Stromal cell of bone marrow (primary cell): ENCODE data around the gene LILRA2.
"Not testable (repeated sequence)": the region's sequence is repeated elsewhere in the genome, so short reads cannot be mapped to it uniquely, and the experiment has no call there.

Source experiments
- DNase-seq: peaks from one replicate; pipeline ENCODE4 v3.0.0-alpha.2; 2012; ENCODE audit warnings: low read depth

LILRA2 gene

DNA sequence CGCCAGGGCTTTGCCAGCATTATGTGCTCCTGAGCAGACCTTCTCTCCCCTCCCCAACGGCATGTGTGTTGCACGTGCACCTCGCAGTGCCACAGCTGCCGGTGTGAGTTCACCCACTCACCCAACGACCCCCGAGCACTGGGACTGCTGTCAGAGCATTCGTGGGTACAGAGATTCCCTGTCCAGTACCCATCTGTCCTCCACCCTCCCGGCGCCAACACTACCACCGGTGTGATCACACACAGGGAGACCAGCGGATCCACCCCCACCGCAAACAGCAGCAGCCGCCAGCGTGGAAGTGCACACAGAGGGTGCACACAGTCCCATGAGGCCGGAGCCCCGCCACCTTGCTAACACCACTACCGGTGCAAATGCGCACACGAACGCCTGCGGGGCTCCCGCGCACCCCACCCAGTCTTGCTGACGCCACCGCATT, 35.8 kb downstream of the LILRA2 start:
- no peak for DNase-seq

DNA sequence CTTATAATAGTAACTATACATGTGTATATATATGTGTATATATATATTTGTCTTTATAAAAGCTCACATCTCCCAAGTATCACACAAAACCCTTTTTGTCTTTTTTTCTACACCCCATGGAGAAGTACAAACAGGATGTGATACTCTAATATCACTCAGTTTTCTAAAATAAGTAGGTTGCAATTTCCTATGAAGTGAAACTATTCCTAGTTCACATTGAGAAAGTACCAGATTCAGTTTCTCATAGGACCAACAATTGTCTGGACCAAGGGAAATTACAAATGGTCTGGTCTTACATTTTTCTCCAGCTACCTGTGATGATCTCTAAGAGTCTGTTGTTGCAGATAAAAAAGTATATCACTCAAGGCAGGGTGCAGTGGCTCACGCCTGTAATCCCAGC, 38.8 kb downstream of the LILRA2 start:
- DNase-seq, result no peak

DNA sequence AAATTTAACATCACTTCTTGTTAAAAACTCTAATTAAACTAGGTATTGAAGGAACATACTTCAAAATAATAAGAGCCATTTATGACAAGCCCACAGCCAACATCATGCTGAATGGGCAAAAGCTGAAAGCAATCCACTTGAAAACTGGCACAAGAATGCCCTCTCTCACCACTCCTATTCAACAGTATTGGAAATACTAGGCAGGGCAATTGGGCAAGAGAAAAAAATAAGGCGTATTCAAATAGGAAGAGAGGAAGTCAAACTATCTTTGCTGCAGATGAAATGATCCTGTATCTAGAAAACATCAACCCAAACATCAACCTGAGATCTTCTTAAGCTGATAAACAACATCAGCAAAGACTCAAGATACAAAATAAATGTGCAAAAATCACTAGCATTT, 41.1 kb downstream of the LILRA2 start:
- DNase-seq, result no peak

DNA sequence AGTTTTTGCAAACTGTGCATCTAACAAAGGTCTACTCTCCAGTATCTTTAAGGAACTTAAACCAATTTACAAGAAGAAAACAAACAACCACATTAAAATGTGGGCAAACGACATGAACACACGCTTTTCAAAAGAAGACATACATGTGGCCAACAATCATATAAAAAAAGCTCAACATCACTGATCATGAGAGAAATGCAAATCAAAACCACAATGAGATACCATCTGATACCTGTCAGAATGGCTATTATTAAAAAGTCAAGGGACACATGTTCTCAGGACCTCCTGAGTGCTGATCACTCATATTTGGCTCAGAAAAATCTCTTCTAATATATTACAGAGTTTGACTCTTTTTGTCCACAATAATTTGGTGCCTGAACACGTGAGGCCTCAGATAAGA, 42.5 kb downstream of the LILRA2 start:
- no peak for DNase-seq

DNA sequence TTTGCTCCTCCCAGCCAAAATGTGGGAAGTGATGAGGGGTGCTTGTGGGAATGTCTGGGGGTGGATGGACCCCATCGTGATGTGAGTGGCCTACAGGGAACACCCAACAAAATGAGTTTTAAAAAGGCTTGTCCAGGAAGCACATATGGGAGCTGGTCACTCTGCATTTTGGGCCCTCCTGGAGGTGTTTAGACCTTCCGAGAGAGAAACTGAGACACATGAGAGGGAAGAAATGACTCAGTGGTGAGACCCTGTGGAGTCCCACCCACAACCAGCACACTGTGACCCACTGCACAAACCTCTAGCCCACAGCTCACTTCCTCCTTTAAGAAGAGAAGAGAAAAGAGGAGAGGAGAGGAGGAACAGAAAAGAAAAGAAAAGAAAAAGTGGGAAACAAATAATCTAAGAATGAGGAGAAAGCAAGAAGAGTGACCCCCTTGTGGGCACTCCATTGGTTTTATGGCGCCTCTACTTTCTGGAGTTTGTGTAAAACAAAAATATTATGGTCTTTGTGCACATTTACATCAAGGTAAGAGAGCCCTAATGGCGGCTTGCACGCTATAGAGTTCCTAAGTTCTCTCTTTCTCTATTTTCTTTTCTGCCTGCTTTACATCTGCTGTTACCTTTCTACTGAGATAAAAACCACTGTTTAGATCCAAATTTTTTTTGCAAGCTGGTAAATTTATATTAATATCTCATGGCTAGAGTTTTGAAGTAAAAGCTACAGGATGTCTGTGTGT, 43.4 kb downstream of the LILRA2 start:
- no peak for DNase-seq

DNA sequence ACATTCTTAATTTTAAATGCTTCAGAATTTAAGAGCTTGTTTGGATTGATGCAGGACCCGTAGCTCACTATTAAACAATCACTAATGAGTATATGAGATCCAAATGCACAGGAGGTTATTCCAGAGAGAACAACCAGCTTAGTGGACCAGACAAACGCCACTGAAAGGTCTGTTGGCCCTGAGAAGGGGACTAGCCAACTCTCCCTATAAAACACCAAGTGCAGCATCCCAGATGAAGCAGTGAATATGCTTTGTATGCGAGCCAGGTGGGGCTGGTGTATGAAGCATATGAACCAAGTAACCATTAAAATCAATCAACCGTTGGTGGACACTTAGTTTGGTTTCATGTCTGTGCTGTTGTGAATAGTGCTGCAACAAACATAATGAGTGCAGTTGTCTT, 46.9 kb downstream of the LILRA2 start:
- no peak for DNase-seq

DNA sequence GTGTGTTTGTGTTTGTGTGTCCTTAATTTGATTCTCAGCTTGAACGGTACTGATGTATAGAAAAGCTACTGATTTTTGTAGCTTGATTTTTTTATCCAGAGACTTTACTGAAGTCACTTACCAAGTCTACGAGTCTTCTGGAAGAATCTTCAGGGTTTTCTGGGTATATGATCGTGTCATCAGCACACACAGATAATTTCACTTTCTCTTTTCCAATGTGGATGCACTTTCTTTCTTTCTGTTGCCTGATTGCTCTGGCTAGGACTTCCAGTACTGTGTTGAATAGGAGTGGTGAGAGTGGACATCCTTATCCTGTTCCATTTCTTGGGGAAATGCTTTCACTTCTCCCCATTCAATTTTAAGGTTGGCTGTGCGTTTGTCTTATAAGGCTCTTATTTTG, 48.8 kb downstream of the LILRA2 start:
- DNase-seq, result no peak

DNA sequence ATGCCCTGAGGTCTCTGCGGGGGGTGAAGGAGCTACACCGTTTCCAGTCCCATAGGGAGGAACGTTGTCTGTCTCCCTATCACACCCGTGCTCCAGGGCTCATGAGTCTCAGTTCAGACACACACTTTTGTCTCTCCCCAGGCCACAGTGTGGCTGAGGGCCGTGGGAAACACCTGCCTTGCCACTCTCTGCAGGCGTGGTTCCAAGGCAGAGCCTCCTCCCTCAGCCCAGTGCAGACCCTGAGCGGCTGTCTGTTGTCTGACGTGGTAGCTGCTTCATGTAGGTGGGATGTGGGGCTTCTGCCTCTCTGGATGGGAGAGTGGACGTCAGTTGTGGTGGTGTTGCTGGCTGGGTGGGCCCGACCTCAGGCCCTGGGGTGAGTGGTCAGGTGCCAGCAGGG, 50.6 kb downstream of the LILRA2 start:
- DNase-seq, result not testable (repeated sequence)

DNA sequence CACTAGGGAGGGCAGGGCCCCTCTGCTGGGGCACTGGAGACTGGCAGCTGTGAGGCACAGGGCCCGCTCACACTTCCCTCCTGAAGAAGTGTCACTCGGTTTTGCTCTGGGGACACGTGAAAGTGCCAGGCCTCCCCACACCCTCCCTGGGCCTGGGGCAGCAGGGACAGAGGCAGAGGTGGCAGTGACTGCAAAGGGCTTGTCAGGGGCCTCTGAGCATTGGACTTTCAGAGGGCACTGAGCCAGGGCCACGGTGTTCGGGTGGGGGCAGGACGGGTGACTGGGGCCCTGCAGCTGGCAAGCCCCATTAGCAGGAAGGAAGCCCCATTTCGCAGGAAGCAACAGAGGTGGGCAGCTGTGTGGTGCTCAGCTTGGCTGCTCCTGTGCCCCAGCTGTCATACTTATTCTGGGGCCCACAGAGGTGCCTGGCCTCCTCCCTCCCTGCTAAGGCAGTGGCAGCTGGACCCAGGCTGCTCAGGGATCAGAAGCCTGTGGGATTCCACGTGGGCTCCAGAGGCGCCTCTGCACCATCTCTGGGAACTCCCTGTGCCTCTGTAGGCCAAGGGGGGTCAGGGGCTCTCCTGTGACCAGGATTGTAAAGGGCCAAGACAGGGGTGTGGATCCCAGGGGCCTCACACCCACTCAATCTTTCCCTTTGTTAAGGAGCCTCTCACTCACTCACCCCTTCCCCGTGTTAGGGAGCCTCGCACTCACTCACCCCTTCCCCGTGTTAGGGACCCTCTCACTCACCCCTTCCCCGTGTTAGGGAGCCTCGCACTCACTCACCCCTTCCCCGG, 51.5 kb downstream of the LILRA2 start:
- DNase-seq, result not testable (repeated sequence)

DNA sequence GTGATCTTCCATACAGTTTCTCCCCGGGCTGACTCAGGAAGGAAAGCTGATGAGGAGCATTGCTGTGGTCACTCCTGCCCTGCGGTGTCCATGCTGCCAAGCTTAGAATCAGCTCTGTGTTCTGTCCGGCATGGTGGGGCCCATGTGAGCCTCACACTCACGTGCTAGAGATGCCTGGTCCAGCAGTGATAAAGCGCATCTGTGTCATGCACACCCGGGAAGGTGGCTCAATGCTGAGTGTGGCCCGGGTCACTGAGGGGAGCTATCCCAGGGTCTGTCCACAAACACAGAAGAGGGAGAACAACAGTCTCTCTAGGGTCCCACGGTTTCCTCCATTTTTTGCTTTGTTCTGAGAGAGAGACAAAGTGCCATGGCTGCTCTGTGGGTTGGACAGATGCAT, 53.2 kb downstream of the LILRA2 start:
- no peak for DNase-seq

DNA sequence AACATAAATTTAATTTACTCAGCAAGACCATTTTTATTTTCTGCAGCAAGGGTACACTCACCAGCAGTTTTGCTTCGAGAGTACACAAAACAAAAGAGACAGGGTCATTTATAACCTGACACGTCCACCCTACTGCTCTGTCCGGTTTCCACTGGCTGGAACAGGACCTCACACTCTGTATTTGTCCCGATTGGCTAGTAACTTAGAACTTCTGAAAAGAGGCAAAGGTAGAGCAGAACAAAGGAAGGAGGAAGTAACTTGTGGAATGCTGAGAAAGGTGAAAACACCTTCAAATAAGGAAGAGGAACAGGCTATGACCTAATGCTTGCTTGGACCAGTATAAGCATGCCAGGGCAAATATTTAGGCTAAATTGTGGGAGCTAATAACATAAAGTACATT, 54.3 kb downstream of the LILRA2 start:
- DNase-seq, result not testable (repeated sequence)

DNA sequence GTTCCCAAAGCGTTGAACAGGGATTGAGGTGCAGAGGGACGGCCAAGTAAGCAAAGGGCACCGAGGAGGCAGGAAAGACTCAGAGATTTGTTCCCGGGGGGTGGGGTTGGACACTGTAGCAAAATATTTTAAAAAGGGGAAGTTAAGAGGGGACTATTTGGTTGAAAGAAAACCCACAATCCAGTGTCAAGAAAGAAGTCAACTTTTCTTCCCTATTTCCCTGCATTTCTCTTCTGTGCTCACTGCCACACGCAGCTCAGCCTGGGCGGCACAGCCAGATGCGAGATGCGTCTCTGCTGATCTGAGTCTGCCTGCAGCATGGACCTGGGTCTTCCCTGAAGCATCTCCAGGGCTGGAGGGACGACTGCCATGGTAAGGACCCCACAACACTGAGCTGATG, 56.7 kb downstream of the LILRA2 start, which contains the start of gene LILRB1:
Gene LILRB1 (plus strand): TSS at position 223 of the 400 bp plus-strand sequence. CDS start 590 bp downstream, outside the sequence.
- not testable (repeated sequence) for DNase-seq

DNA sequence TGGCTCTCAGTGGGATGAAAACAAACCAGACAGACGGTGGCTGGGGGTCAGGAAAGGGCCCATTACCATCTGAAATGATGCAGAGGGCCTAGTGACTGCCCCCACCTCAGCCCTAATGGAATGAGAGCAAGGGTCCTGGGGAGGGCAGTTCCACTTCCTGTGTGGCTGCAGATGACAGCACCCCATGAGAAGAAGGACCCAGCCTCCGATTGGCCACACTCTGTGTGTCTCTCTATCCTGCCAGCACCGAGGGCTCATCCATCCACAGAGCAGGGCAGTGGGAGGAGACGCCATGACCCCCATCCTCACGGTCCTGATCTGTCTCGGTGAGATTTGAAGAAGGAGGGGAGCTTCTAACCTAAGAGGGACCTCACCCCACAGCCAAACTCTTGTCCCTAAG, 57.2 kb downstream of the LILRA2 start:
- no peak for DNase-seq

DNA sequence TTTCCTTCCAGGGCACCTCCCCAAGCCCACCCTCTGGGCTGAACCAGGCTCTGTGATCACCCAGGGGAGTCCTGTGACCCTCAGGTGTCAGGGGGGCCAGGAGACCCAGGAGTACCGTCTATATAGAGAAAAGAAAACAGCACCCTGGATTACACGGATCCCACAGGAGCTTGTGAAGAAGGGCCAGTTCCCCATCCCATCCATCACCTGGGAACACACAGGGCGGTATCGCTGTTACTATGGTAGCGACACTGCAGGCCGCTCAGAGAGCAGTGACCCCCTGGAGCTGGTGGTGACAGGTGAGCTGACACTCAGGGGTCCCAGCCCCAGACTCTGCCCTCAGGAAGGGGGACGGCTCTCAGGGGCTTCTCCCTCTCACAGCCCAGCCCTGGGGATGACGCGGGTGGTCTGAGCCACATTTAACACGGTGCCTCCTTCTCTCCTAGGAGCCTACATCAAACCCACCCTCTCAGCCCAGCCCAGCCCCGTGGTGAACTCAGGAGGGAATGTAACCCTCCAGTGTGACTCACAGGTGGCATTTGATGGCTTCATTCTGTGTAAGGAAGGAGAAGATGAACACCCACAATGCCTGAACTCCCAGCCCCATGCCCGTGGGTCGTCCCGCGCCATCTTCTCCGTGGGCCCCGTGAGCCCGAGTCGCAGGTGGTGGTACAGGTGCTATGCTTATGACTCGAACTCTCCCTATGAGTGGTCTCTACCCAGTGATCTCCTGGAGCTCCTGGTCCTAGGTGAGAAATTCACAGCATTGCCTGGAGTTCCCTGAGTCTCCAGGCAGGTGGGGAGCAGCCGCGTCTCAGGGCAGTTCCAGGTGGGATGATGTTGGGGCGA, 58.1 kb downstream of the LILRA2 start:
- not testable (repeated sequence) for DNase-seq

DNA sequence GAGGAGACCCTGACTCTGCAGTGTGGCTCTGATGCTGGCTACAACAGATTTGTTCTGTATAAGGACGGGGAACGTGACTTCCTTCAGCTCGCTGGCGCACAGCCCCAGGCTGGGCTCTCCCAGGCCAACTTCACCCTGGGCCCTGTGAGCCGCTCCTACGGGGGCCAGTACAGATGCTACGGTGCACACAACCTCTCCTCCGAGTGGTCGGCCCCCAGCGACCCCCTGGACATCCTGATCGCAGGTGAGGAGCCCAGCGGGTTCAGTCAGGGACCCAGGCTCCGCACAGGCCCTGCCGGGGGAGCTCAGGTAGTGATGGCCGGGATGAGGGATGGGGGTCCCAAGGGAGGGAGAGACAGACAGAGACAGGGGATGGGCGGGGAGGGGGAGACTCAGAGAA, 58.9 kb downstream of the LILRA2 start:
- DNase-seq, result not testable (repeated sequence)

DNA sequence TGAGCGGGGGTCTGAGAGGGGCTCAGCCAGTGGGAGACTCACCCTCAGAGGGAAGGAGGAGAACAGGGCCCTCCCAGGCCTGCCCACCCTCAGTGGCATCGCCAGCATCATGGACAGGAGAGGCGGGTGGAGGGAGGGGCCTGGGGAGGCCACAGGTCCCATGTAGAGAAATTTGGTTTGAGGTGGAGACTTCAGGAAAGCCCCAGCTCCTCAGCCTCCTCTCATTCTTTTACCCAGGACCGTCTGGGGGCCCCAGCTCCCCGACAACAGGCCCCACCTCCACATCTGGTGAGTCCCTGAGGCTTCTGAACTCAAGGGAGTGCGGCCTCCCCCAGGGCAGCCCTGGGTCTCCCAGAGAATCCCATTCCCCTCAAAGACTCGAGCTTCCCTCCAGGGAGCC, 59.8 kb downstream of the LILRA2 start:
- no peak for DNase-seq

DNA sequence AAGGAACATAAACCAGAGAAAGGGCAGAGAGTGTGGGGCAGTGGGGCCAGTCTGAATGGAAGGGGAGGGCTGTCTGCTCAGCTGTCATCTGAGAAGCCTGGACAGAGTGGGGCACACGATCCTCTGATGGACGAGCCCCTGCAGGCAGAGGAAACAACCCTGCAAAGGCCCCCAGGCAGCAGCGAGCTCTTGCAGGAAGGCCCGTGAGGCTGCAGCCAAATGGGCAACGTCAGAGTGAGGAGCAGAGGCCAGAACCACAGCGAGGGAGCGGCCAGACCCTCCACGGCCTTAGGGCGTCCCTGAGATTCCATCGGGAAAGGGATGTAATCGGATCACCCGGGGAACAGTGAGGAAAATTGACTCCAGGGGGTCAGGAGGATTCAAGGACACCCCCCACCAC, 62.5 kb downstream of the LILRA2 start:
- not testable (repeated sequence) for DNase-seq

DNA sequence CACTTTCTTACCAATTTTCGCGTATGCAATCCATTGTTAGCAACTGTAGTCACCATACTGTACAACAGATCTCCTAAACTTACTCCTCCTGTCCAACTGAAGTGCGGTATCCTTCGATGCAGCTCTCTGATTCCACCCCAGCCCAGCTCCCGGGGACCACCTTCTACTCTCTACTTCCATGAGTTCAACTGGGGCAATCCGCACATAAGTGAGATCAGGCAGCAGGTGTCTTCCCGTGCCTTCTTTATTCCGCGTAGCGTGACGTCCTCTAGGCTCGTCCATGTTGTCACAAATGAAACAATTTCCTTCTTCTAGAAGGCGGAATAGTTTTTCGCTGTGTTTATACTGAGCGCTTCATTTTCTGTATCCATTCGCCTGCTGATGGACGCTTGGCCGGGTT, 65.1 kb downstream of the LILRA2 start:
- no peak for DNase-seq
